Esophagus muscularis mucosa (tissue), 4 donors: ENCODE measurements around the gene LTBP1. TPM values are rescaled to one million over a fixed set of nuclear protein-coding genes. Genes with fewer than 3 reads are reported as not detected.
A peak's percentile ranks its signal among the peaks of the same experiment; 100 is the strongest.

ENCODE experiments used
- DNase-seq: peaks from one replicate; pipeline ENCODE4 v3.0.0-alpha.2; 2017; ENCODE audit errors: extremely low spot score
- H3K27ac ChIP-seq, 4 donors: fragments of 200-600 bp; sonication (generic); replicated peaks in 1 of 4; 1 replicate in 3 of 4; 2 replicates in 1 of 4; pipeline ENCODE4 v1.5.1; 2016 to 2019; ENCODE audit warnings: mild to moderate bottlenecking in 1 of 4
- H3K27me3 ChIP-seq, 4 donors: fragments of 200-600 bp; sonication (generic); one replicate each; pipeline versions ENCODE4 v1.5.1 to v1.6.0; 2016 to 2019
- H3K36me3 ChIP-seq, 4 donors: fragments of 200-600 bp; sonication (generic); one replicate each; pipeline ENCODE4 v1.5.1; 2016 to 2019
- H3K4me1 ChIP-seq, 4 donors: fragments of 200-600 bp; sonication (generic); one replicate each; pipeline ENCODE4 v1.5.1; 2016 to 2019
- H3K4me3 ChIP-seq, 4 donors: fragments of 200-600 bp; sonication (generic); 1 replicate in 2 of 4; 2 replicates in 2 of 4; pipeline ENCODE4 v1.5.1; 2016 to 2019; ENCODE audit warnings: mild to moderate bottlenecking in 4 of 4, moderate library complexity in 1 of 4
- H3K9me3 ChIP-seq, 4 donors: fragments of 200-600 bp; sonication (generic); 1 replicate in 3 of 4; 2 replicates in 1 of 4; pipeline ENCODE4 v1.5.1; 2016 to 2019
- EP300 ChIP-seq: sonication (generic); formaldehyde crosslinking; IDR thresholded peaks from one replicate; pipeline ENCODE4 v1.6.1; 2017; ENCODE audit warnings: antibody characterized with exemption
- POLR2A ChIP-seq: fragments of 450-650 bp; IDR thresholded peaks from one replicate; pipeline ENCODE4 v1.6.1; 2017; ENCODE audit warnings: antibody characterized with exemption, moderate library complexity, mild to moderate bottlenecking, low read depth
- POLR2AphosphoS5 ChIP-seq, 2 donors: sonication (generic); formaldehyde crosslinking; IDR thresholded peaks; one replicate each; pipeline ENCODE4 v1.6.1; 2017; ENCODE audit warnings: antibody characterized with exemption in 2 of 2
- WGBS: methylation state at CpG from one replicate; pipeline ENCODE4 v1.1.5; 2018; 5-methylcytosine and 5-hydroxymethylcytosine counted together
- intact Hi-C: fragments of 100-400 bp; cut with DNase I; formaldehyde crosslinking; loops from one replicate; pipeline ENCODE4 v1.15.1; 2023
- total RNA-seq, 4 donors: library from RNA; depleted of rRNA; stranded (reverse); fragments of >200 nt; gene quantifications; one replicate each; pipeline versions ENCODE4 v1.1.0 to v1.2.1, GENCODE V29; 2016
- TF ChIP-seq, protein P1 (sequence below), 3 experiments: fragments of 200-600 bp in 2 of 3; fragments of 450-650 bp in 1 of 3; sonication (generic) in 2 of 3; IDR thresholded peaks; one replicate each; pipeline ENCODE4 v1.5.1; 2017 to 2019; ENCODE audit warnings: antibody characterized with exemption in 3 of 3, mild to moderate bottlenecking in 2 of 3, moderate library complexity in 1 of 3

Gene LTBP1
- total RNA-seq, 4 donors from 2014 or later, result 254 to 465 (median 368) TPM

DNA sequence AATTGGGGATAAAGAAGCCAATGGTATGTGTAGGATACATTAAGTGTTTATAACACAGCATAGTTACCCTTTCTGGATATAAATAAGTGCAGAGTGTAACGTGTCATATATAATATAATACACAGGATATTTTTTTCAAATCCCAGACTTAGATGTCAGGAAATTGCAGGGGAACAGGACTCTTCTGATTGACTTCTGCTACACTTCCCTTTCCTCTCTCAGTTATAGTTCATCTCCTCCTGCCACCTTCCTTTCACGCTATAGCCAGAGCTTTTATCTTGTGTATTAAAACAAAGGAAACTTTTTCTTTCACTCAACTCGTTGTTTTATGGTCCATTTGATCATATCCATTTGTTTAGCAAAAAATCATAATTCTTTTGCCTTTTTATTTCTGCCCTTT is 371.7 kb downstream of the LTBP1 start:
- WGBS, result 64% methylated on average over 3 of the region's 3 CpGs
- H3K27ac ChIP-seq, result peak overlapping the region in 2 of 4 donors; percentile 18 to 47
- H3K27me3 ChIP-seq, result no peaks in the 10 kb centered on the region
- H3K4me3 ChIP-seq, result no peak overlapping the region
- DNase-seq, result no peak
- H3K9me3 ChIP-seq, result no peaks in the 10 kb centered on the region
- TF ChIP-seq POLR2A (no peak), EP300 (no peak), POLR2AphosphoS5 (IDR thresholded peaks at IDR 0.05) (no peak)
- TF ChIP-seq, protein P1, sequence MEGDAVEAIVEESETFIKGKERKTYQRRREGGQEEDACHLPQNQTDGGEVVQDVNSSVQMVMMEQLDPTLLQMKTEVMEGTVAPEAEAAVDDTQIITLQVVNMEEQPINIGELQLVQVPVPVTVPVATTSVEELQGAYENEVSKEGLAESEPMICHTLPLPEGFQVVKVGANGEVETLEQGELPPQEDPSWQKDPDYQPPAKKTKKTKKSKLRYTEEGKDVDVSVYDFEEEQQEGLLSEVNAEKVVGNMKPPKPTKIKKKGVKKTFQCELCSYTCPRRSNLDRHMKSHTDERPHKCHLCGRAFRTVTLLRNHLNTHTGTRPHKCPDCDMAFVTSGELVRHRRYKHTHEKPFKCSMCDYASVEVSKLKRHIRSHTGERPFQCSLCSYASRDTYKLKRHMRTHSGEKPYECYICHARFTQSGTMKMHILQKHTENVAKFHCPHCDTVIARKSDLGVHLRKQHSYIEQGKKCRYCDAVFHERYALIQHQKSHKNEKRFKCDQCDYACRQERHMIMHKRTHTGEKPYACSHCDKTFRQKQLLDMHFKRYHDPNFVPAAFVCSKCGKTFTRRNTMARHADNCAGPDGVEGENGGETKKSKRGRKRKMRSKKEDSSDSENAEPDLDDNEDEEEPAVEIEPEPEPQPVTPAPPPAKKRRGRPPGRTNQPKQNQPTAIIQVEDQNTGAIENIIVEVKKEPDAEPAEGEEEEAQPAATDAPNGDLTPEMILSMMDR (IDR thresholded peaks at IDR 0.05), result no peak
- intact Hi-C loops, result no loop called here
- H3K4me1 ChIP-seq, result peaks cover 19 to 81% (median 76%) of the 10 kb centered on the region in 4 donors
- peaks cover 0 to 29% (median 13%) of the 10 kb centered on the region in 4 donors for H3K36me3 ChIP-seq

DNA sequence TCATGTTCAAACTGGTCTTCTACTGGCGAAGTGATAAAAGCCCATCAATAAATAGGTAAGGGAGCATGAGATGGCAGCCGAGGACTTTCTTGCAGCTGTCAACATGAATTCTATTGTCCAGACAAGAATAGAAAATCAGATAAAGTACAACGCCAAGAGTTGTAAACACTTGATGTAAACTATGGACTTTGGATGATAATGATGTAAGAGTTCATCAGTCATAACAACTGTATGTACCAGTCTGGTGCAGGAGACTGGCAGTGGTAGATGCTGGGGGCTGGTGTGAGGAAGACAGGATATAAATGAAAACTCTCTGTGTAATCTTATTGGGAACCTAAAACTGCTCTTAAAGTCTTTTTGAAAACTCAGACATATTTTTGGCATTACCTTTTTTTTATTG is 373.8 kb downstream of the LTBP1 start:
- Histone ChIP-seq H3K27me3 (no peaks in the 10 kb centered on the region), H3K4me3 (no peak overlapping the region), H3K36me3 (peaks cover 0 to 13% (median 5%) of the 10 kb centered on the region in 4 donors), H3K4me1 (peaks cover 19 to 86% (median 79%) of the 10 kb centered on the region in 4 donors), H3K9me3 (no peaks in the 10 kb centered on the region), H3K27ac (peak overlapping the region; percentile 57 to 74 (median 72))
- intact Hi-C loops, result no loop called here
- WGBS, result 58% methylated on average over 3 of the region's 3 CpGs
- DNase-seq, result no peak
- TF ChIP-seq POLR2A (no peak), POLR2AphosphoS5 (IDR thresholded peaks at IDR 0.05) (no peak), EP300 (no peak)
- TF ChIP-seq, protein P1 (IDR thresholded peaks at IDR 0.05), result no peak

DNA sequence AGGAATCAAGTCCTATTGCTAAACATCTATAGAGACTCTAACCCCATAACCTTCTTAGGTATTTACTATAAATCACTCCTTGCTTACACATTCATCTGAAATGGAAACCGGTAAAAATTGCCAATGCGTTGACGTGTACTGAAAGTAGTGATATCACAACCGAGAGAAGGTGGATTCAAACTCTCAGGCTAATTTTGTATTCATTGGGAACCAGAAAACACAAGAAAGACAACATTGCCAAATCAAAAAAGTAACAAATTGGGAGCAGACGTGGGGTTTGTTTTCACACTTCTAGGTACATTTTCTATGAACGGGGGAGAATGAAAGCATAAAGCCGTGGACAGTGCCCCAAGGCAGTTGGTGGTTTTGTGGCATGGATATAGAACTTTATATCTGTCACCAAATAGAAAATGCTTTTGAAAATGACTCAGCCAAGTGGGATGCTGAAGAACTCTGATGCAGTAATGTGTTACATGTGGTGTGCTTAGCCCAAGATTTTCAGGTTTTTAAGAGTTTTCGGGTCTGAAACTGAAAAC is 374.6 kb downstream of the LTBP1 start:
- Histone ChIP-seq H3K4me1 (peaks cover 19 to 86% (median 81%) of the 10 kb centered on the region in 4 donors), H3K36me3 (peaks cover 0 to 10% (median 3%) of the 10 kb centered on the region in 4 donors), H3K9me3 (no peaks in the 10 kb centered on the region), H3K27ac (peak overlapping the region; percentile 57 to 74 (median 72)), H3K4me3 (no peak overlapping the region), H3K27me3 (no peaks in the 10 kb centered on the region)
- no peak for DNase-seq
- TF ChIP-seq POLR2AphosphoS5 (IDR thresholded peaks at IDR 0.05), result no peak
- TF ChIP-seq, protein P1 (IDR thresholded peaks at IDR 0.05), result no peak
- TF ChIP-seq POLR2A, result no peak
- TF ChIP-seq EP300, result no peak
- WGBS, result 52% methylated on average over 8 of the region's 8 CpGs
- intact Hi-C loops, result no loop called here

DNA sequence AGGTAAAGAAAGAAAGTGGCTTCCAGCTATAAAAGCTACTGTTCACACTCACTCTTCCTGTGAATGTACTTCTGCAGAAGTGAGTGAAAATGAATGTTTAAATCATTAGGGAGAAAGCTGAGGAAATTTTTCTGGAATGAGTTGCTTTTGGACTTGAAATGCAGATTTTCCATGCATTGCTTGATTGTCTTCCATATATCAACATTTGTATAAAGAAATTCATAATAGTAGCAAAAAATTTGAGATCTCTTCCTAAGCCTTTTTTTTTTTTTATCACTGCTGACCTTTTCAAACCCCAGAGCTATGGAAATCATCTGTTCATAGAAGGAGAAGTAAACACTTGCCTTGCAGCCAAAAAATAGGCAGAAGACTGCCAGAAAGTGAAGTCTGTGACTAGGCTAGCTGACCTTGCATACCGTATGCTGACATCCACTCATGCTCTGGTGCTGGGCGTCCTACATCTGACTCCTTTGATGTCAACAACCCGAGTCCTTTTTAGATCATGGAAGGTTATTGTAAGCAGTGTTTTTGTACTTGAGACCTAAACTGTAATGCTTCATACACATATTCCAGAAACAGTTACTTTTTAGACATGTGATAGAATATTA is 375.2 kb downstream of the LTBP1 start:
- TF ChIP-seq POLR2AphosphoS5 (IDR thresholded peaks at IDR 0.05) (peak; percentile 50 to 70), POLR2A (no peak), EP300 (no peak)
- 19% methylated on average over 3 of the region's 3 CpGs for WGBS
- H3K36me3 ChIP-seq, result peaks cover 0 to 10% (median 3%) of the 10 kb centered on the region in 4 donors
- H3K9me3 ChIP-seq, result no peaks in the 10 kb centered on the region
- peak overlapping the region; percentile 57 to 74 (median 72) for H3K27ac ChIP-seq
- no peak overlapping the region for H3K4me3 ChIP-seq
- intact Hi-C loops, result no loop called here
- no peaks in the 10 kb centered on the region for H3K27me3 ChIP-seq
- H3K4me1 ChIP-seq, result peaks cover 19 to 86% (median 78%) of the 10 kb centered on the region in 4 donors
- DNase-seq, result no peak

DNA sequence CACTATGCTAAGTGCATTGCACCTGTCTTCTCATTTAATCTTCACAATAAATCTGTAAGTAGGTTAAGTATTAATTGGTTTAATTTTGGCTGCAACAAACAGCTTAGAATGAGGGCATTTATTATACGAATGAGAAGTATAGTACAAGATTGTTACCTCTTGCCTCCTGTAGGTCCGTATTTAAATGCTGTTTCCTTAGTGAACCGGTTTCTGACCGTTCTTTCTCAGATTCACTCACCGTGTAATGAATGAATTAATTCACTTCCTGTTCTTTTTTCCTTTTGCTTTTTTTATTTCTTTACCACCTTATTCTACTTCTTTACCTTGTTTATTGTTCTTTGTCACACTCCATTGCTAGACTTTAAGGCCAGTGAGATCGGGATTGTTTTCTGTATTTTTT is 375.9 kb downstream of the LTBP1 start:
- DNase-seq, result no peak
- Histone ChIP-seq H3K27ac (peak overlapping the region; percentile 57 to 74 (median 72)), H3K4me3 (no peak overlapping the region), H3K9me3 (no peaks in the 10 kb centered on the region), H3K36me3 (peaks cover 0 to 8% (median 3%) of the 10 kb centered on the region in 4 donors), H3K4me1 (peaks cover 19 to 81% (median 73%) of the 10 kb centered on the region in 4 donors), H3K27me3 (no peaks in the 10 kb centered on the region)
- intact Hi-C loops, result no loop called here
- WGBS, result 48% methylated on average over 6 of the region's 6 CpGs
- no peak for TF ChIP-seq POLR2AphosphoS5 (IDR thresholded peaks at IDR 0.05)
- TF ChIP-seq POLR2A, result no peak
- TF ChIP-seq, protein P1 (IDR thresholded peaks at IDR 0.05), result no peak
